NCI-H1092 treated with DMSO at 0.1 percent for 48 hours (cell line): ENCODE measurements around the gene THAP6.
"Not testable (repeated sequence)": the region's sequence is repeated elsewhere in the genome, so short reads cannot be mapped to it uniquely, and the experiment has no call there.

Experiments used
- DNase-seq: peaks from one replicate; lab custom pipeline; 2025; lab: John Stamatoyannopoulos, UW

The THAP6 gene

DNA sequence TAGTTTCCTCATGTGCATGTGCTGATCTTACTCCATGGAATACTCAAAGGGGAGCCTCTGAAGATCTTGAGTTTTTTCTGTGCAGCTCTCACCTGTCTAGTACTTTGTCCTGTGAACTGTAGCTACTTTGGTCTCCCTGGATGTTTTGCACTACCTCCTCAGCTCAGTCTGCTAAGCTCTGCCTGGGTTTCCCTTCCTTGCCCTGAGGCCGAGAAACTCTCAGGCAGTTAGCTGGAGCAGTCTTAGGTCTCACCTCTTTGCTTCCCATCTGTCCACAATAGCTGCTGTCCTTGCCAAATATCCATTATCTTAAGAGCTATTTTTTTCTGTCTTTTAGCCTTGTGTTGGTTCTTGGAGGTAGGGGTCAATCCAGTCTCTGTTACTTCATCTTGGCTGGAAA lies 11.6 kb downstream of the THAP6 start:
- no peak for DNase-seq

DNA sequence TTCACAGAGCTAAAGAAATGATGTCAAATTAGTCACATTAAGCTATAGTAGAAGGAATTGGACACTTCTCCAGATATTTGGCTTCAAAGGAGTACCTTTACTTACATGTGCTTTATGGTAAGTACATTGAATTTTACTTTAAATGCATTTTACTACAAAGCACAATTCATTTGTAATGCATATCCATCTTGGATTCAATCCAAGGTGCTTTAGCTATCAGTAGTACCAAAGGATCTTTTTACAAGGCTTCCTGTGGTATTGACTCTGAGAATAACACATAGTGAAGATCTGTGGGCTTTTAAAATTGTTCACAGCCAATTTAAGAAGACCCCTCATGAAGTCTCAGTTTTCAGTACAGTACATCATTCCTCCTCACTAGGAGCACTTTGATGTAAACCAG lies 13.2 kb downstream of the THAP6 start:
- DNase-seq: no peak

DNA sequence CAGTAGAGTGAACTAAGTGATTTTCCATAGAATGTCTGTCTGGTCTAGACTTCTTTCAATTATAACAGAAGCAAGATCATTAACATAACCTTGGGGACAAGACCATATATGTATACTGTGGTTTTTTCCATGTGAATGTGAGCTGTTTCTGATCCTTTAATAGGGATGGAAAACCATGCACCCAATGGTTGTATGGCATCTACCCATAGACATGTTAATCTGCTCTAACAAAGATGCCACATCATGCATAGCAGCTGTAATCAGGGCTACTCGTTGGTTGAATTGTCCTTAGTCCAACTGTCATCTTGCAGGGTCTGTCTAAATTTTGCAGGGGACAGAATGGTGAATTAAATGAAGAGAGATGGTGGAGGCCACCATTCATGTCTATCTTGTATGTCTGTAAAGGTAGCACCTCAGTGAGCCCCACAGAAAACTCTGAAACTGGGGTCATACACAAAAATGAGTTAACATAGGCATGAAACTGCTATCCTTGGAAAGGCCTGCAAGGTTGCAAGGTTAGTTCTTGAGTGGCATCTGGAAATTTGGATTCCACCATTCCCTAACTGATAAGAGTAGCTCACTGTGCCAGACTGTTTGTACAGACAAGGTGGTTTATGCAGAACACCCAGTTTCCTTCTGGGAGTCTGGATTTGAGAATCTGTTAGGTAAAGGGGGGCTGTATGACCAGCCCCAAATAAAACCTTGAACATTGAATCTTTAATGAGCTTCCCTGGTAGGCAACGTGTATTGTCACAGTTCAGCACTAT lies 16.5 kb downstream of the THAP6 start:
- no peak for DNase-seq

DNA sequence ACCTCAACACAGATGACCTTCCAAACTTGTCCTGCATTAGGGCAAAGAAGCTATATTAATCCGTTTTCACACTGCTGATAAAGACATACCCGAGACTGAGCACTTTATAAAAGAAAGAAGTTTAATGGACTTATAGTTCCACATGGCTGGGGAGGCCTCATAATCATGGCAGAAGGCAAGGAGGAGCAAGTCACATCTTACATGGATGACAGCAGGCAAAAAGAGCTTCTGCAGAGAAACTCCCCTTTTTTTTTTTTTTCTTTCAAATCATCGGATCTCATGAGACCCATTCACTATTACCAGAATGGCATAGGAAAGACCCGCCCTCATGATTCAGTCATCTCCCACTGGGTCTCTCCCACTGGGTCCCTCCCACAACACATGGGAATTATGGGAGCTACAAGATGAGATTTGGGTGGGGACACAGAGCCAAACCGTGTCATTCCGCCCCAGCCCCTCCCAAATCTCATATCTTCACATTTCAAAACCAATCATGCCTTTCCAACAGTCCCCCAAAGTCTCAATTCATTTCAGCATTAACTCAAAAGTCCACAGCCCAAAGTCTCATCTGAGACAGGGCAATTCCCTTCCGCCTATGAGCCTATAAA lies 17.4 kb downstream of the THAP6 start:
- not testable (repeated sequence) for DNase-seq

DNA sequence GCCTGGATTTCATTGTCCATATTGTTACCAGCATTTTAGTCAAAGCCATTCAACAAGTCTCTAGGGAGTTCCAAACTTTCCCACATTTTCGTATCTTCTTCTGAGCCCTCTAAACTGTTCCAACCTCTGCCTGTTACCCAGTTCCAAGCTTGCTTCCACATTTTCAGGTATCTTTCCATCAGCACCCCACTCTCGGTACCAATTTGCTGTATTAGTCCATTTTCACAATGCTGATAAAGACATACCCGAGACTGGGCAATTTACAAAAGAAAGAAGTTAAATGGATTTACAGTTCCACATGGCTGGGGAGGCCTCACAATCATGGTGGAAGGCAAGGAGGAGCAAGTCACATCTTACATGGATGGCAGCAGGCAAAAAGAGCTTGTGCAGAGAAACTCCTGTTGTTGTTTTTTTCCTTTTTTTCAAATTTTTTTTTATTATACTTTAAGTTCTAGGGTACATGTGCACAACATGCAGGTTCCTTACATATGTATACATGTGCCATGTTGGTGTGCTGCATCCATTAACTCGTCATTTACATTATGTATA lies 19.1 kb downstream of the THAP6 start:
- DNase-seq: not testable (repeated sequence)

DNA sequence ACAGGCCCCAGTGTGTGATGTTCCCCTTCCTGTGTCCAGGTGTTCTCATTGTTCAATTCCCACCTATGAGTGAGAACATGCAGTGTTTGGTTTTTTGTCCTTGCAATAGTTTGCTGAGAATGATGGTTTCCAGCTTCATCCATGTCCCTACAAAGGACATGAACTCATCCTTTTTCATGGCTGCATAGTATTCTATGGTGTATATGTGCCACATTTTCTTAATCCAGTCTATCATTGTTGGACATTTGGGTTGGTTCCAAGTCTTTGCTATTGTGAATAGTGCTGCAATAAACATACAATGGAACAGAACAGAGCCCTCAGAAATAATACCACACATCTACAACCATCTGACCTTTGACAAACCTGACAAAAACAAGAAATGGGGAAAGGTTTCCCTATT lies 19.7 kb downstream of the THAP6 start:
- not testable (repeated sequence) for DNase-seq

DNA sequence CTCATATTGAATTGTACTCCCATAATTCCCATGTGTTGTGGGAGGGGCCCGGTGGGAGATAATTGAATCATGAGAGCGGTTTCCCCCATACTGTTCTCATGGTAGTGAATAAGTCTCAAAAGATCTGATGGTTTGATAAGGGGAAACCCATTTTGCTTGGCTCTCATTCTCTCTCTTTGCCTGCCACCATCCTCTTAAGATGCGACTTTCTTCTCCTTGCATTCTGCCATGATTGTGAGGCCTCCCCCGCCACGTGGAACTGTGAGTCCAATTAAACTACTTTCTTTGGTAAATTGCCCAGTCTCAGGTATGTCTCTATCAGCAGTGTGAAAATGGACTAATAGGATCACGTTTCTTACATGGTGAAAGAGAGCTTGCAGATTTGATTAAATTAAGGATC lies 23.0 kb downstream of the THAP6 start:
- not testable (repeated sequence) for DNase-seq

DNA sequence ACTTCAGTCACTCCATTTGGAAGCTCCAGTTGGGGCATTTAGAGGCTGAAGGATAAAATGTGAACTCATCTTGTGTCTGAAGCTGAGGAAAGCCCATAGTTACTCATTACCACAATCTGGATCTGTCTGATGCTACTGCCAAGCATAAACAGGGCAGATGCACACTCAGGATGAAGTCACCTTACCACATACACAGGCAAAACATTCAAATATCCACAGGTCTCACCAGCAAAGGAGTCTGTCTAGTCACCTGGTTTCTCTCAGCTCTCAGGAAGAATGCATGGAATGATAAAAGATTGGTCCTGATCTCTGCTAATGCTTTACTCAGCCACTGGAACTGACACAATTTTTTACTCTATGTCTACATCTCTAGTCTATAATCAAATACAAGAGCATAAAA lies 28.6 kb downstream of the THAP6 start:
- no peak for DNase-seq

DNA sequence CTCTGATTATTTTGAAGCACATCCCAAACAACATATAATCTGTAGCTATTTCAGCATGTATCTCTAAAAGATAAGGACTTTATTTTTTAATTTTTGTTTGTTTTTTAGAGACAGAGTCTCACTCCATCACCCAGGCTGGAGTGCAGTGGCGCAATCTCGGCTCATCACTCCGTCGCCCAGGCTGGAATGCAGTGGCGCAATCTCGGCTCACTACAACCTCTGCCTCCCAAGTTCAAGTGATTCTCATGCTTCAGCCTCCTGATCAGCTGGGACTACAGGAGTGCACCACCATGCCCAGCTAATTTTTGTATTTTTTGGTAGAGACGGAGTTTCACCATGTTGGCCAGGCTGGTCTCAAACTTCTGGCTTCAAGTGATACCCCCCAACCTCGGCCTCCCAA lies 29.9 kb downstream of the THAP6 start:
- not testable (repeated sequence) for DNase-seq

DNA sequence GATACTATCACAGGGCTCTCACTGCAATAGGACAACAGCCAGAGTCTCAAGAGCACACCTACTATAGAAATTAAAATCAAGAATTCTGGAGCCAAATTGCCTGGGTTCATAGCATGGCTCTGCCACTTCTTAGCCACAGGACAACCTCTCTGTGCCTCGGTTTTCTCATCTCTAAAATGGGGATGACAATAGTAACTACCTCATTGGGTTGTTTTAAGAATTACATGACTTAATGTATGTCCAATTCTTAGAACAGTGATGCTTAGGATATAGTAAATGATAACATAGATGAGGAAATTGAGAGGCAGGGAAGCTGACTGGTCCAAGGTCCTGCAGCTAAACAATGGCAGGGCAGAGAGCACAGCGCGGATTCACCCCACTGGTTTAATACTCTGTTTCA lies 30.6 kb downstream of the THAP6 start:
- no peak for DNase-seq

DNA sequence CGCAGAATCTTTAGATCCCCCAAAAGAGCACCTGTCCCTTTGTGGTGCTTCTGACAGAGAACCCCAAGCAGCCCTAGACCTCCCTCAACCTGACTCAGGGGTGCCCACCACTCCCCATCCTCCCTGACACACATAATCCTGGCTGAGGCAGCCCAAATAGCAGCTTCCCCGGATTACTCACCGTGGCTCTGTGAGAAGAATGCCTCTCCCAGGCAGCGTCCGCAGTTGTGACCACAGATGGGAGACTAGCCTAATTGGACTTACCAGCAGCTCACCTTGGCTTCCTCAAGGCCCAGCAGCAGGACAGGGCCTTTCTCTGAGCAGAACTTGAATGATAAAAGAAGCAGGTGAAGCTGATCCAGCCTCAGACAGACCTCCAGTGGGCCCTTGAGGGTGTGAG lies 31.3 kb downstream of the THAP6 start:
- no peak for DNase-seq

DNA sequence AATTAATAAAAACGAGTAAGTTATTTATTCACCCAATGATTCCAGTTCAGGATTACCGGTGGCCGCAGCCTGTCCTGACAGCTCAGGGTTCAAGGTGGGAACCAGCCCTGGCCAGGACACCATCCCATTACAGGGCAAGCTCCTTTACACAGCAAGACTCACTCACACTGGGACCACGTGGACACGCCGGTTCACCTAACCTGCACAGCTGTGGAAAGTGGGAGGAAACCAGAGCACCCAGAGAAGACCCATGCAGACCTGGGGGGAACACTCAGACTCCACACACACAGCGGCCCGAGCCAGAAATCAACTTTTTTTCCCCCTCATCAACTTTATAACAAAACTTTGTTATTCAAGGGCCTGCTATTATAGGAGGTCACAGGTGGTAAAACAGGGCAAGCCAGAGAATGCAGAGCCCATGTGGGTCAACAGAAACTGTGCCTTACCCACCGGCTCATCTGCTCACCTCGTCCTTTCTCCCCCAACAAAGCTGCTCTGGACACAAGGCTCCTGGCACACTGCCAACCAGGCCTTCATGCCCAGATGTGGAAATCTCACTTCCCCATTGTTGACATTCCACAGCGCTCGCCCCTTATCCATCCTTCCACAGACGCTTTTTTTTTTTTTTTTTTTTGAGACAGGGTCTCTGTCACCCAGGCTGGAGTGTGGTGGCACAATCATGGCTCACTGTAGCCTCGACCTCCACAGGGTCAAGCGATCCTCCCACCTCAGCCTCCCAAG lies 33.5 kb downstream of the THAP6 start:
- DNase-seq: no peak

DNA sequence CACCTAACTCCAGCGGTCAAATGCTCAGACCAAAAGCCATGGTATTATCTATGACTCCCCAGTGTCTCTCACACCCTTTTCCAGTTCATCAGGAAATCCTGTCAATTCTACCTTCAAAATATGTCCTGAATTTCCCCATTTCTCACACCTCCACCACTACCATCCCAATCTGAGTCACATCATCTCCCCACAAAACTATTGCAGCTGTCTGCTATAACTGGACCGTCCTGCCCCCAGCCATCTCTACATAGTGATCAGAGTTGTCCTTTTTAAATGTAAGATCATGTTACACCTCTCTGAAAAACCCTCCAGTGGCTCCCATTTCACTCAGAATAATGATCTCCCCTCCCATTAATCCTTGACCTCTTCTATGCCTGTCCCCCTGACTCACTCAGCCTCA lies 34.7 kb downstream of the THAP6 start:
- DNase-seq: no peak

DNA sequence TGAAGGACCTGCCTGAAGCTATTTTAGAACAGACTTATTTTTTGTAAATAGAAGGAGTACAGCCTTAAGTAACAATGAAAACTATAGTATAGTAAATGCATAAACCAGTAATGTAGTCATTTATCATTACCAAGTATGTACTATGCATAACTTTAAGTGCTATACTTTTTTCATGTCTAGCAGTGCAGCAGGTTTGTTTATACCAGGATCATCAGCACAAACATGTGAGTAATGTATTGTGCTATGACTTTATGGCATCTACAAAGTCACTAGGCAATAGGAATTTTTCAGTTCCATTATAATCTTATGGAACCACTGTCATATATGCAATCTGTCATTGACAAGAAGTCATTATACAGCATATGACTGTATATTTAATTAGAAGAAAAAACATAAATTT lies 38.2 kb downstream of the THAP6 start:
- no peak for DNase-seq

DNA sequence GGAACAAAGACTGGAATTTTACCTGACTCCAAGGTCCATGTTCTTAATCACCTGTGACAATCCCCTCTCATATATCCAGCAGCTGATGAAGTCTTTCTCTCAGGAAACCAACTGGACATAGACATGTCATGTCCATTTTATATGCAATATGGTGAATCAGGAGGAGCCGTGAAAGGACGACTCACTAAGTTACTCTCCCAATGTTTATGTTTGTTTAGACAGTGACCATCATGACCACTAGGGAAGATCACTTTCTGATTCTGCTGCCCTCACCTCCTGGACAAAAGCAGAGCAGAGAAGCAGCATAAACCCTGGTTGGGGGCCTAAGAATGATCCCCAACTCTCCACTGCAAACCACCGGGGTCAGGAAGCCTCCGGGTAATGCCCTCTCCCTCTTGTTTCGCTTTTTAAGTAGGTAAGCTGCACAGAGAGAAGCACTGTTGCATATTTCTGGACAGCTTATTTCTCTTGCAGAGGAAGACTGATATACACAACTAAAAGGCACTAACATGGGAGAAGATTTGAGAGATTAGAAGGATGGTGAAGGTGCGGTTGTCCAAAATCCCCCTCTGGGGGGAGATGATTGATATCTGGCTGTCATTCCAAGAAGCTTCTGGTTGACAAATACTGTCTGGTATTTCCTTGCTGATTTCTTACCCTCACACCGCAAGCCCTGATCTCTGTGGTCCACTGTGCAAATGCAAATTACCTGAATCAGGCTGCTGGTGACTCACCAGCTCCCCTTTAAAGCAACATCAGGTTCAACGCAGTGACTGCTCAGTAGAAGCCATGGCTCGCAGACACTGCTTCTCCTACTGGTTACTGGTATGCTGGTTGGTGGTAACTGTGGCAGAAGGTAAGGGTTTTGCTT lies 41.3 kb downstream of the THAP6 start, which contains the start of gene ODAPH:
TSS of gene ODAPH (plus strand) at position 773 of the 871 bp plus-strand sequence. CDS start at position 790, 17 bp downstream.
- DNase-seq: no peak

DNA sequence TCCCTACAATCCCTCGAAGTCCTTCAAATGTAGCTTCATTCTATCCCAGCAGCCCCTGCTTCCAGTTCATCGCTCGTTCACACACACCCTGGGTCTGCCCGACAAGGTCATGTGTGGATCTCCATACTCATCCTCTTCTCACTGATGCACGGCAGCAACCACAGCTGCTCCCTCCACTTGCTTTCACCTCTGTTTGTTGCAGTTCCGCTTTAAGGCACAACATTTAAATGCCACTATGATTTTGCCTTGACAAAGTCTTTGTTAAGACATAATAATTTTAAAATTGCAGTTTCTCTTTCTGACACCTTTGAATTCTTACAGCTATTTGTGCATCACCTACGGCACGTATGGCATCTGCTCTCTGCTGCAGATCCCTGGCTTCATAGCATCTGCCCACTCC lies 43.4 kb downstream of the THAP6 start:
- no peak for DNase-seq

DNA sequence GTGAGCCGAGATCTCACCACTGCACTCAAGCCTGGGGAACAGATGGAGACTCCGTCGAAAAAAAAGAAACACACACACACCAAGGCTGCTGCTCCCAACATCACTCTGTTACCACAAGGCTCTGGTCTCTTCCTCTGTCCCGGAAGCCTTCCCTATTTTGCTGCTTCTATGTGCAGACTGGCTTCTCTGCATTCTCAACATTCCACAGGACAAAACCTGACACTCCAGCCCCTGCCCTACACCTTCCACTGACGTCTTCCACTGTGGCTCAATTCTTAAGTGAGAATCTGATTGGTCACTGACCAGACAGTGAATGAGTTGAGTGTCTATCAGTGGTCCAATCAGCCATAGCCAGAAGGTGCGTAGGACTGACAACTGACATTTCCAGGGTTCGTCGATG lies 47.5 kb downstream of the THAP6 start:
- no peak for DNase-seq

DNA sequence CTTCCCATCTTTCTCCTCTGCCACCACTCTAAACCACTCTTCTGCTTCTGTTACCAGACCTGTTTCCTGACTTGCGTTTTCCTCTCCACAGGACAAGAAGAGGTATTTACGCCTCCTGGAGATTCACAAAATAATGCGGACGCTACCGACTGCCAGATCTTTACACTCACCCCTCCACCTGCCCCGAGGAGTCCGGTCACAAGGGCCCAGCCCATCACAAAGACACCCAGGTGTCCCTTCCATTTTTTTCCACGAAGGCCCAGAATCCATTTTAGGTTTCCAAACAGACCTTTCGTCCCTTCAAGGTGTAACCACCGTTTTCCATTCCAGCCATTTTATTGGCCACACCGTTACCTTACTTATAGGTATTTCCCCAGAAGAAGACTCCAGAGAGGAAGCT lies 49.8 kb downstream of the THAP6 start:
- no peak for DNase-seq

DNA sequence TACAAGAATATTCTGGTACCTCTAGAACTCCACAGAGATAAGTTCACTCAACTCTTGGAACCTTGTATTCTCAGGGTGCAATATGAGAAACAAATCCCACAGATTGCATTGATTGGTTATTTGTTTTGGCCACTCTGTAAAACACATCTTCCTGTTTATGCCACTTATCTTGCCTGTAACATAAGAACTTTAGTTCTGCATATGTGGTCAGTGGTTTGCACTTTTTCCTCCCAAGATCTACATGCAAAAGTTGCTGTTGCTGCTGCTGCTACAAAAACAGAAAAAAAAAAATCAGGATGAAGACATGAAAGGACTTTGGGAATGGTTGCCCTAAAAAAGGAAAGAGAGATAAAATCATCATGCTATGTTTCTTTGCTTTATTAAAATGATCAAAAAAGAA lies 51.2 kb downstream of the THAP6 start:
- no peak for DNase-seq

DNA sequence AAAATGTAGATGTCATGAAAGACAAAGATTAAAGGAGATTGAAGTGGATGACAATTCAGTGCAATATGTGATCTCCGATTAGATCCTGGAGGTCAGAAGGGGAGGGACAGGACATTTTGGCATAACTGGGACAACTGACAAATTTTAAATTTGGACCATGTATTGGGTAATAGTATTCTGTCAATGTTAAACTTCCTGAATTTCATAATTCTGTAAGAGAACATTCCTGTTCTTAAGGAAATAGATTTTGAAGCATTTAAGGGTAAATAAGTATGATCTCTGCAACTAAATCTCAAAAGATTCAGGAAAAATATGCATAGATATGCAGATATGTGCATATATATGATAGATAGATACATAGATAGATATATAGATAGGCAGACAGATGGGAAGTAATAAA lies 52.6 kb downstream of the THAP6 start:
- no peak for DNase-seq

DNA sequence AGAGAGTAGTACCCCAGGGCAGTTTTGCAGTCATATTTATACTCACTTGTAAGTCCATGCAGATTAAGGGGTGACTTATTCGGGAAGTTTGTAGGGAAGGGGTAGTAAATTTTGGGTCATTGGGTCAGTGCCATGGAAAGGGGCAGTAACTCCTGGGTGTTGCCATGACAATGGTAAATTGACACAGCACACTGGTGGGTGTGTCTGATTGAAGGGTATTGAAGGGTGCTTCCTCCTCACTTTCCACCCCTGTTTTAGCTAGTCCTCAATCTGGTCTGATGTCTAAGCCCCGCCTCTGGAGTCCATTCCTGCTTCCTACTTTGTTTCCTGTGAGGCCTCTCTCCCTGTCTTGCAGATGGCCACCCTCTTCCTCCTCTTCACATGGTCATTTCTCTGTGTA lies 53.5 kb downstream of the THAP6 start:
- DNase-seq: no peak
